ENCODE measurements around the gene PPP1R12B.
"Not testable (repeated sequence)": the region's sequence is repeated elsewhere in the genome, so short reads cannot be mapped to it uniquely, and the experiment has no call there.

The PPP1R12B gene

GRCh38 chr1:202434059-202434458 lies 85.6 kb downstream of the PPP1R12B start:
- no peak overlapping the region for H3K9ac ChIP-seq (ENCODE audit: low read depth, low read length)
- H3K27me3 ChIP-seq (ENCODE audit: control insufficient read depth, insufficient read depth, low read length) = no peaks in the 10 kb centered on the region
- H3K4me3 ChIP-seq (ENCODE audit: low read depth, low read length) = no peak overlapping the region
- H3K36me3 ChIP-seq (ENCODE audit: control insufficient read depth, insufficient read depth, low read length) = peaks cover 4% of the 10 kb centered on the region
- H3K4me1 ChIP-seq (ENCODE audit: control insufficient read depth, insufficient read depth, low read length) = no peaks in the 10 kb centered on the region
- no peaks in the 10 kb centered on the region for H3K9me3 ChIP-seq (ENCODE audit: control insufficient read depth, insufficient read depth, low read length)

GRCh38 chr1:202438393-202439174 lies 90.1 kb downstream of the PPP1R12B start:
- Histone ChIP-seq H3K36me3 (ENCODE audit: control insufficient read depth, insufficient read depth, low read length) (peaks cover 8% of the 10 kb centered on the region), H3K27me3 (ENCODE audit: control insufficient read depth, insufficient read depth, low read length) (no peaks in the 10 kb centered on the region), H3K9me3 (ENCODE audit: control insufficient read depth, insufficient read depth, low read length) (no peaks in the 10 kb centered on the region), H3K4me1 (ENCODE audit: control insufficient read depth, insufficient read depth, low read length) (no peaks in the 10 kb centered on the region), H3K9ac (ENCODE audit: low read depth, low read length) (no peak overlapping the region), H3K4me3 (ENCODE audit: low read depth, low read length) (no peak overlapping the region)

- Histone ChIP-seq H3K27me3 (ENCODE audit: control insufficient read depth, insufficient read depth, low read length) (no peaks in the 10 kb centered on the region), H3K9me3 (ENCODE audit: control insufficient read depth, insufficient read depth, low read length) (no peaks in the 10 kb centered on the region), H3K9ac (ENCODE audit: low read depth, low read length) (no peak overlapping the region), H3K36me3 (ENCODE audit: control insufficient read depth, insufficient read depth, low read length) (peaks cover 8% of the 10 kb centered on the region), H3K4me1 (ENCODE audit: control insufficient read depth, insufficient read depth, low read length) (no peaks in the 10 kb centered on the region), H3K4me3 (ENCODE audit: low read depth, low read length) (no peak overlapping the region)
These were observed 90.8 kb downstream of the PPP1R12B start for GRCh38 chr1:202439308-202439707.

GRCh38 chr1:202448140-202448539 lies 99.6 kb downstream of the PPP1R12B start:
- not testable (repeated sequence) for H3K4me3 ChIP-seq (ENCODE audit: low read depth, low read length); H3K36me3 ChIP-seq (ENCODE audit: control insufficient read depth, insufficient read depth, low read length); H3K27me3 ChIP-seq (ENCODE audit: control insufficient read depth, insufficient read depth, low read length); H3K9ac ChIP-seq (ENCODE audit: low read depth, low read length); H3K9me3 ChIP-seq (ENCODE audit: control insufficient read depth, insufficient read depth, low read length); H3K4me1 ChIP-seq (ENCODE audit: control insufficient read depth, insufficient read depth, low read length)

GRCh38 chr1:202451641-202452040 lies 103.1 kb downstream of the PPP1R12B start:
- not testable (repeated sequence) for H3K36me3 ChIP-seq (ENCODE audit: control insufficient read depth, insufficient read depth, low read length); H3K9ac ChIP-seq (ENCODE audit: low read depth, low read length); H3K27me3 ChIP-seq (ENCODE audit: control insufficient read depth, insufficient read depth, low read length); H3K4me1 ChIP-seq (ENCODE audit: control insufficient read depth, insufficient read depth, low read length); H3K4me3 ChIP-seq (ENCODE audit: low read depth, low read length); H3K9me3 ChIP-seq (ENCODE audit: control insufficient read depth, insufficient read depth, low read length)

- Histone ChIP-seq H3K27me3 (ENCODE audit: control insufficient read depth, insufficient read depth, low read length) (no peaks in the 10 kb centered on the region), H3K36me3 (ENCODE audit: control insufficient read depth, insufficient read depth, low read length) (peaks cover 2% of the 10 kb centered on the region), H3K9me3 (ENCODE audit: control insufficient read depth, insufficient read depth, low read length) (no peaks in the 10 kb centered on the region), H3K4me1 (ENCODE audit: control insufficient read depth, insufficient read depth, low read length) (no peaks in the 10 kb centered on the region), H3K4me3 (ENCODE audit: low read depth, low read length) (no peak overlapping the region), H3K9ac (ENCODE audit: low read depth, low read length) (no peak overlapping the region)
These were observed 104.0 kb downstream of the PPP1R12B start for GRCh38 chr1:202452508-202452907.

GRCh38 chr1:202456372-202457169 lies 108.1 kb downstream of the PPP1R12B start:
- H3K36me3 ChIP-seq (ENCODE audit: control insufficient read depth, insufficient read depth, low read length); H3K4me1 ChIP-seq (ENCODE audit: control insufficient read depth, insufficient read depth, low read length); H3K27me3 ChIP-seq (ENCODE audit: control insufficient read depth, insufficient read depth, low read length); H3K9me3 ChIP-seq (ENCODE audit: control insufficient read depth, insufficient read depth, low read length); H3K9ac ChIP-seq (ENCODE audit: low read depth, low read length); H3K4me3 ChIP-seq (ENCODE audit: low read depth, low read length): not testable (repeated sequence)

- H3K4me3 ChIP-seq (ENCODE audit: low read depth, low read length); H3K36me3 ChIP-seq (ENCODE audit: control insufficient read depth, insufficient read depth, low read length); H3K9ac ChIP-seq (ENCODE audit: low read depth, low read length); H3K9me3 ChIP-seq (ENCODE audit: control insufficient read depth, insufficient read depth, low read length); H3K27me3 ChIP-seq (ENCODE audit: control insufficient read depth, insufficient read depth, low read length): not testable (repeated sequence)
- H3K4me1 ChIP-seq (ENCODE audit: control insufficient read depth, insufficient read depth, low read length) = peaks cover 18% of the 10 kb centered on the region
These were observed 110.2 kb downstream of the PPP1R12B start for GRCh38 chr1:202458651-202459050.

- not testable (repeated sequence) for H3K9ac ChIP-seq (ENCODE audit: low read depth, low read length); H3K4me3 ChIP-seq (ENCODE audit: low read depth, low read length); H3K9me3 ChIP-seq (ENCODE audit: control insufficient read depth, insufficient read depth, low read length); H3K36me3 ChIP-seq (ENCODE audit: control insufficient read depth, insufficient read depth, low read length); H3K27me3 ChIP-seq (ENCODE audit: control insufficient read depth, insufficient read depth, low read length)
- peaks cover 18% of the 10 kb centered on the region for H3K4me1 ChIP-seq (ENCODE audit: control insufficient read depth, insufficient read depth, low read length)
These were observed 111.1 kb downstream of the PPP1R12B start for GRCh38 chr1:202459470-202460142.

- H3K9ac ChIP-seq (ENCODE audit: low read depth, low read length); H3K36me3 ChIP-seq (ENCODE audit: control insufficient read depth, insufficient read depth, low read length); H3K27me3 ChIP-seq (ENCODE audit: control insufficient read depth, insufficient read depth, low read length); H3K9me3 ChIP-seq (ENCODE audit: control insufficient read depth, insufficient read depth, low read length); H3K4me3 ChIP-seq (ENCODE audit: low read depth, low read length): not testable (repeated sequence)
- H3K4me1 ChIP-seq (ENCODE audit: control insufficient read depth, insufficient read depth, low read length) = peaks cover 18% of the 10 kb centered on the region
These were observed 111.6 kb downstream of the PPP1R12B start for GRCh38 chr1:202460143-202460495.

- Histone ChIP-seq H3K27me3 (ENCODE audit: control insufficient read depth, insufficient read depth, low read length) (no peaks in the 10 kb centered on the region), H3K4me1 (ENCODE audit: control insufficient read depth, insufficient read depth, low read length) (peaks cover 18% of the 10 kb centered on the region), H3K9ac (ENCODE audit: low read depth, low read length) (no peak overlapping the region), H3K36me3 (ENCODE audit: control insufficient read depth, insufficient read depth, low read length) (no peaks in the 10 kb centered on the region), H3K9me3 (ENCODE audit: control insufficient read depth, insufficient read depth, low read length) (no peaks in the 10 kb centered on the region), H3K4me3 (ENCODE audit: low read depth, low read length) (no peak overlapping the region)
These were observed 114.0 kb downstream of the PPP1R12B start for GRCh38 chr1:202462342-202463076.
